AG04450 (cell line): ENCODE data around the gene HLA-DRA. TPM values are rescaled to one million over a fixed set of nuclear protein-coding genes. Genes with fewer than 3 reads are reported as not detected.

ENCODE experiments used
- CTCF ChIA-PET: fragments of 300-600, 350-600 bp; formaldehyde crosslinking; extraction: SDS; loops from one replicate; lab custom pipeline; 2022; ENCODE audit warnings: antibody characterized with exemption, inconsistent platforms; lab: Charles Lee
- POLR2A ChIA-PET: fragments of 350-600 bp; formaldehyde crosslinking; extraction: SDS; loops from one replicate; lab custom pipeline; 2021; ENCODE audit warnings: antibody characterized with exemption, inconsistent platforms; lab: Yijun Ruan, JAX
- DNase-seq: peaks from one replicate; pipeline ENCODE4 v3.0.0-alpha.2; 2011; ENCODE audit warnings: low read depth, low spot score
- H3K27ac ChIP-seq: one replicate; pipeline ENCODE4 v1.5.1; 2012; ENCODE audit warnings: low read depth, low read length, control low read depth
- H3K27me3 ChIP-seq: one replicate; pipeline ENCODE4 v1.6.0; 2012; ENCODE audit warnings: low read length; ENCODE audit not compliant: control insufficient read depth, insufficient read depth
- H3K4me3 ChIP-seq: 2 replicates; pipeline ENCODE4 v1.5.1; 2011; ENCODE audit warnings: mild to moderate bottlenecking, low read depth, low read length, control low read depth
- H3K9me3 ChIP-seq: 2 replicates; pipeline ENCODE4 v1.5.1; 2012; ENCODE audit warnings: low read length; ENCODE audit not compliant: control insufficient read depth, insufficient read depth
- polyA plus RNA-seq: library from polyadenylated mRNA; depleted of rRNA; stranded (reverse); fragments of >200 nt; gene quantifications from 2 replicates; pipeline ENCODE4 v1.2.3, GENCODE V29; 2011
- TF ChIP-seq, protein P1 (sequence below): IDR thresholded peaks from 2 replicates; pipeline ENCODE4 v1.5.1; 2011; ENCODE audit warnings: low read depth, low read length, control low read depth, inconsistent platforms

The HLA-DRA gene
- polyA plus RNA-seq, 1 experiment, result not detected

DNA sequence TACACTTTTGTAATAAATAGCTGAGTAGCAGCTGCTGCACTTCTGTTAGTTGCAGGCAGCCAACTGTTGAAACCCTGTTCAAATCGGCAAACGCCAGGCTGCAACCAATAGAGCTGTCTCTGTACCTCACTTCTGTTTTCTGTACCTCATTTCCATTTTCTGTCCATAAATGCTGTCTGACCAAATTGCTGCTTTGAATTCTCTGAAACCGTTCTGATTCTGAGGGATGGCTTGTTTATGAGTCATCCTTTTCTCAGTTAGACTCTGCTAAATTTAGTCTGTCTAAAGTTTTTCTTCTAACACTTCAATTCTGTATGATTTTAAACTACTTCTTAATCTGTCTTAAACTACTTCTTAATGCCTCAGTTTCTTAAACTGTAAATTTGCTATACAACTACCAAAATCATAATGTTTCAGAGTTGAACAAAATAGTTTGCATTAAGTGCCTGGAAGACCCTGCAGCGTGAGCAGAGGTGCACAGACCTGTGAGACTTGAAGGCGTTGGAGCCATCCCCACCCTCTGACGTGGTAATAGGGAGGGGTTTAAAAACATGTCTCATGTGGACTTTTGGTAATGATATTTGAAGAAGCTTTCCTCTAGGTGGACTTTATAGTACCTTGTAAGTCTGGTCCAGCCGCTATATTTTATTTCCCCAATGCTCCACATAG is 42.3 kb upstream of the HLA-DRA start:
- TF ChIP-seq, protein P1, sequence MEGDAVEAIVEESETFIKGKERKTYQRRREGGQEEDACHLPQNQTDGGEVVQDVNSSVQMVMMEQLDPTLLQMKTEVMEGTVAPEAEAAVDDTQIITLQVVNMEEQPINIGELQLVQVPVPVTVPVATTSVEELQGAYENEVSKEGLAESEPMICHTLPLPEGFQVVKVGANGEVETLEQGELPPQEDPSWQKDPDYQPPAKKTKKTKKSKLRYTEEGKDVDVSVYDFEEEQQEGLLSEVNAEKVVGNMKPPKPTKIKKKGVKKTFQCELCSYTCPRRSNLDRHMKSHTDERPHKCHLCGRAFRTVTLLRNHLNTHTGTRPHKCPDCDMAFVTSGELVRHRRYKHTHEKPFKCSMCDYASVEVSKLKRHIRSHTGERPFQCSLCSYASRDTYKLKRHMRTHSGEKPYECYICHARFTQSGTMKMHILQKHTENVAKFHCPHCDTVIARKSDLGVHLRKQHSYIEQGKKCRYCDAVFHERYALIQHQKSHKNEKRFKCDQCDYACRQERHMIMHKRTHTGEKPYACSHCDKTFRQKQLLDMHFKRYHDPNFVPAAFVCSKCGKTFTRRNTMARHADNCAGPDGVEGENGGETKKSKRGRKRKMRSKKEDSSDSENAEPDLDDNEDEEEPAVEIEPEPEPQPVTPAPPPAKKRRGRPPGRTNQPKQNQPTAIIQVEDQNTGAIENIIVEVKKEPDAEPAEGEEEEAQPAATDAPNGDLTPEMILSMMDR, result no peak
- ChIA-PET POLR2A (no interaction called here), CTCF (no interaction called here)
- no peak overlapping the region for H3K27ac ChIP-seq
- no peak for DNase-seq
- no peak overlapping the region for H3K4me3 ChIP-seq
- no peaks in the 10 kb centered on the region for H3K9me3 ChIP-seq
- H3K27me3 ChIP-seq, result peaks cover 6% of the 10 kb centered on the region

DNA sequence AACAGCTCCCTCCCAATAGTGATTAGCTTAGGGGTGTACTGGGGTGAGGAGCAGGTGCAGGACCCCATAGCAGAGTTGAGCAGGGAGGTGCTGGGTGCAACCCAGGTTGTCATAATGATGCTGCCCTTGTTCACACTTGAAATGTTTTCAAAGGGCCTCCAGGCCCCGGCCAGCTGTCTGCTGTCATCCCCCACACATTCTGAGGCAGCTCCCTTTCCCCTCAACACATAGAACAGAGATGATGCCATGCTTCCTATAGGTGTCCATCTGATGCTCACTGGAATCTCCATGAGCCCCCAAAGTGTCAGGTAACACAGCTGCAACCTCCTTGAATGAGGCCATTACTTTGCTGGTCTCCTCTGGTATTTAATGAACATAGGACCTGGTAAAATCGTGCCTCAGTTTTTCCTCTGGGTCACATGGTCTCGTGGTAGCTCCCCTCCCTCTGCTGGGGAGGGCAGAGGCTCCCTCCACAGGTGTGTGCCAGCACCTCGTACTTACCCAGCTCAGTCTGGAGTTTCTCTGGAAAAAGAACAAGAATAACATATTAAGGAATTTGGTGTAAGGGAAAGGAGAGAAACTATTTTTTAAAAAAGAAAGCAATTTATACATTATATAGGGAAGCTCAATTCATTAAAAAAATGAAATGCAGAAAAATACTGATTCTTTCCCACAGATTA is 38.3 kb upstream of the HLA-DRA start:
- CTCF ChIA-PET, result interaction anchor here (0.6 to 8.7 kb wide), 3 partner anchors 13 to 467 kb away, joined by 3 to 71 read pairs (median 4); no protein-coding TSS in a partner anchor

DNA sequence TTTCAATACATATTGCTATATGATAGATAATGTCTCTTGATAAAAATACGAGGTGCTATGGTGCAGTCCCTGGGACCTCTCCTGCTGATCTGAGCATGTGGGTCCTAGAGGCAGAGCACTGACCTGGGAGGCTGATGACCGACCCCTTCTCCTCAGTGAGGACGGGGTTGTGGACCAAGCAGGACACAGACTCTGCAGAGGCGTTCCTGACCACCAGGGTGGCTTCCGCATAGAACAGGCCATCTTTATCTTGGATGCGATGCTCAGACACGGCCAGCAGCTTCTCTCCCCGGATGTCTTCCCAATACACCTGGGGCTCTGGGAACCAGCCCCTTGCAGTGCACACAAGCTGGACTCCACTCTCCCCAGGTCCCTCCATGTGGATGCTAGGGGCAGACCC is 36.9 kb upstream of the HLA-DRA start:
- CTCF ChIA-PET, result interaction anchor here (8.7 kb wide), 1 partner anchor 12 kb away, joined by 71 read pairs; no protein-coding TSS in a partner anchor
- Histone ChIP-seq H3K4me3 (no peak overlapping the region), H3K27ac (no peak overlapping the region), H3K27me3 (peaks cover 9% of the 10 kb centered on the region), H3K9me3 (no peaks in the 10 kb centered on the region)
- TF ChIP-seq, protein P1, result no peak
- POLR2A ChIA-PET, result no interaction called here
- no peak for DNase-seq

More for the DNA sequence above, 38.3 kb upstream of the HLA-DRA start:
- POLR2A ChIA-PET, result no interaction called here
- TF ChIP-seq, protein P1, result no peak
- no peak for DNase-seq
- Histone ChIP-seq H3K27me3 (peaks cover 8% of the 10 kb centered on the region), H3K4me3 (no peak overlapping the region), H3K27ac (no peak overlapping the region), H3K9me3 (no peaks in the 10 kb centered on the region)

DNA sequence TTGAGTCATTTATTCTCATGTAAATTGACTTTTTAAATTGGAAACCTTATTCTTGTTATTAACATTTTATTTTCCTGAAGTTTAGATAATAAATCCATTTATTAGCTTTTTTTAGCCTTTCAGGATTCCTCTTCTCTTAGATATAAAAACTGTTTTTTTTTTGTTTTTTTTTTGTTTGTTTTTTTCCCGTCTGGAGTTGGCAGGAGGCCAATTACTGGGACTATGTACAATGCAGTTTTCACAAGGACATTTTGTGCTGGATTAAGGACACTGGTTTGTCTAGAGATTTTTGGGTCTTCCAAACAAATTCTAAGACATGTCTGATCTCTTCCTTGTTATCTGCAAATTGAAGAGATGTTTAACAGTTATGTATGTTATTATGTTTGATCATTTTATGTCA is 34.0 kb upstream of the HLA-DRA start:
- TF ChIP-seq, protein P1, result no peak
- ChIA-PET CTCF (interaction anchor here (0.6 to 8.7 kb wide), 3 partner anchors 9 to 466 kb away, joined by 3 to 71 read pairs (median 3); no protein-coding TSS in a partner anchor), POLR2A (no interaction called here)
- Histone ChIP-seq H3K4me3 (no peak overlapping the region), H3K27ac (no peak overlapping the region), H3K27me3 (peaks cover 10% of the 10 kb centered on the region), H3K9me3 (no peaks in the 10 kb centered on the region)
- DNase-seq, result no peak

DNA sequence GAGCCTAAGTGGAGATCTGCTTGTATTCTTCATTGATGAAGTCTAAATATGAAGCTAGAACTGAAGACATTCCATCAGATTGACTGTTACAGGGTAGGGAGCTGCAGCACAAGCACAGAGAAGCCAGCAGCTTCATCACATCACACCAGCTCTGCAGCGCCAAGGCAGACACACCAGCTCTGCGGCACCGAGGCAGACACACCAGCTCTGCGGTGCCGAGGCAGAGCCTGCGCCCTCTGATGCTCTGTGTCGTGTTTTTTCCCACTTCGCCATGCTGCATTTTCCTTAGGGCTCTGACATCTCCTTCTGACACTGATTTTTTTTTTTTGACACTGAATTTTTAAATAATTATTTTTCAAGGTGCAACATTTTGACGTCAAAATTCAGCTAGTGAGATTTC is 33.5 kb upstream of the HLA-DRA start:
- DNase-seq, result no peak
- ChIA-PET POLR2A (no interaction called here), CTCF (interaction anchor here (0.6 to 8.7 kb wide), 2 partner anchors 8 to 318 kb away, joined by 3 to 71 read pairs; no protein-coding TSS in a partner anchor)
- Histone ChIP-seq H3K27me3 (peaks cover 10% of the 10 kb centered on the region), H3K27ac (no peak overlapping the region), H3K9me3 (no peaks in the 10 kb centered on the region), H3K4me3 (no peak overlapping the region)
- TF ChIP-seq, protein P1, result no peak
